Suprapubic skin (tissue), 2 donors: ENCODE measurements around the gene C11orf68.

ENCODE experiments used
- EP300 ChIP-seq: sonication (generic); formaldehyde crosslinking; IDR thresholded peaks from one replicate; pipeline ENCODE4 v1.6.1; 2017; ENCODE audit warnings: antibody characterized with exemption
- POLR2A ChIP-seq, 2 donors: fragments of 450-650 bp; IDR thresholded peaks; one replicate each; pipeline ENCODE4 v1.6.1; 2017; ENCODE audit warnings: antibody characterized with exemption in 2 of 2, mild to moderate bottlenecking in 2 of 2, moderate library complexity in 2 of 2

DNA sequence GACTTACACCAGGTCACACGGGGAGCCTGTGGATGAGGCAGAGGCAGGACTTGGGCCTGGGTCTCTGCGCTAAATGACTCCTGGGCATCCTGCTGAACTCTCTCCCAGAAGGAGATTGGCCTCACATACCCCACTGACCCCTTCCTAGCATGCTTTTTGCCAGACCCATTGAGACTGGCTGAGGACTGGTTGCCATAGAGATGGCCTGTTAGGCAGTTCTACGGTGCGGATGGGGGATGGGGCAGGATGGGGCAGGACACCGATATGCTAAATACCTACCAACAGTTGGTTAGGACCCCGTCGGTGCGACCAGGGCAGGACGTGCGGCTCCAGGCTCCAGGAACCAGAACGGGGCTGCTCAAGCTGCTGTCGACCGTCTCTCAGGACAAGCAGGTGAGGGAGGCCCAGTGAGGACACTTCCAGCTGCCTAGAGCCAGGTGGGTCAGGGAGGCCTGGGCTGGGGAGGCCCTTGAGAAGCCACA, 26.6 kb upstream of the C11orf68 start, which contains the start of gene TSGA10IP:
- TF ChIP-seq EP300, result no peak
- TF ChIP-seq POLR2A (IDR thresholded peaks at IDR 0.05), result no peak
